Heart left ventricle (tissue), 16 donors: ENCODE results near the gene CDON. TPM values are rescaled to one million over a fixed set of nuclear protein-coding genes. Genes with fewer than 3 reads are reported as not detected.

Source experiments
- ATAC-seq, 4 donors: fragments of 200-7000 bp; cut with Tn5 transposase; one replicate each; pipeline ENCODE4 v1.9.1; 2020 to 2022; ENCODE audit warnings: moderate library complexity in 4 of 4, mild to moderate bottlenecking in 3 of 4, moderate number of reproducible peaks in 1 of 4
- DNase-seq, 5 donors: peaks; one replicate each; pipeline ENCODE4 v3.0.0-alpha.2; 2020
- H3K27ac ChIP-seq, 12 donors: fragments of 200-600 bp; sonication (generic) in 4 of 12; one replicate each; pipeline versions ENCODE4 v1.5.0 to v1.8.0; 2016 to 2022; ENCODE audit warnings: mild to moderate bottlenecking in 2 of 12
- H3K27me3 ChIP-seq, 9 donors: fragments of 200-600 bp; sonication (generic) in 2 of 9; one replicate each; pipeline versions ENCODE4 v1.5.1 to v1.8.0; 2016 to 2022; ENCODE audit warnings: mild to moderate bottlenecking in 3 of 9
- H3K36me3 ChIP-seq, 9 donors: fragments of 200-600 bp; sonication (generic) in 2 of 9; one replicate each; pipeline versions ENCODE4 v1.5.0 to v1.8.0; 2018 to 2022; ENCODE audit warnings: mild to moderate bottlenecking in 2 of 9
- H3K4me1 ChIP-seq, 12 donors: fragments of 200-600 bp; sonication (generic) in 4 of 12; one replicate each; pipeline versions ENCODE4 v1.5.0 to v1.8.0; 2016 to 2022; ENCODE audit warnings: mild to moderate bottlenecking in 3 of 12
- H3K4me3 ChIP-seq, 12 donors: fragments of 200-600 bp; sonication (generic) in 4 of 12; one replicate each; pipeline versions ENCODE4 v1.5.0 to v1.8.0; 2017 to 2022; ENCODE audit warnings: mild to moderate bottlenecking in 9 of 12, moderate library complexity in 4 of 12
- H3K9me3 ChIP-seq, 12 donors: fragments of 200-600 bp; sonication (generic) in 4 of 12; one replicate each; pipeline versions ENCODE4 v1.5.0 to v1.8.0; 2016 to 2022; ENCODE audit warnings: mild to moderate bottlenecking in 1 of 12
- POLR2A ChIP-seq, 2 donors: fragments of 450-650 bp; IDR thresholded peaks; one replicate each; pipeline ENCODE4 v1.6.1; 2017; ENCODE audit warnings: antibody characterized with exemption in 2 of 2, mild to moderate bottlenecking in 2 of 2, moderate library complexity in 2 of 2
- WGBS, 4 donors: extraction: QIAGEN DNeasy Blood & Tissue Kit in 2 of 4; methylation state at CpG; one replicate each; pipeline versions ENCODE4 v1.1.5 to v1.1.7; 2013 to 2018; 5-methylcytosine and 5-hydroxymethylcytosine counted together
- intact Hi-C, 10 donors: fragments of 100-400 bp; cut with DNase I; formaldehyde crosslinking; loops; one replicate each; pipeline versions ENCODE4 v1.11.1 to v1.14.2; 2022
- polyA plus RNA-seq, 2 donors: library from polyadenylated mRNA; stranded (reverse); fragments of 200-250 nt; gene quantifications; one replicate each; pipeline ENCODE4 v1.2.3, GENCODE V29; 2013
- total RNA-seq, 9 donors: library from RNA; depleted of rRNA in 2 of 9; stranded (reverse); fragments of >200 nt in 2 of 9; fragmentation: NEBNext Ultra II Directional in 3 of 9; extraction: Animal tissue kit (Norgen Biotek cat#: 25700) in 3 of 9; gene quantifications; one replicate each; pipeline versions ENCODE4 v1.1.0 to v1.2.4, GENCODE V29; 2016 to 2023
- TF ChIP-seq, protein P1 (sequence below), 12 donors: fragments of 200-600 bp; sonication (generic) in 4 of 12; IDR thresholded peaks; one replicate each; pipeline versions ENCODE4 v1.5.0 to v1.8.0; 2018 to 2022; ENCODE audit warnings: antibody characterized with exemption in 12 of 12, mild to moderate bottlenecking in 5 of 12
- donor health status: ischemic (EF 13 %, LVEDD 7.1; RV severe dilation, severe dysfunction).
- donor health status: healthy with polysubstance abuse.
- donor health status: DM: no; HTN: yes; CAD: no.
- donor health status: DM: no; HTN: no; CAD: no.
- donor health status: ischemic (EF 25% LVEDD 6.9; RV normal size, moderate dysfunction).
- donor health status: ischemic (EF 25% LVEDD 5.7; RV mildly dilated, moderate dysfunction).
- donor health status: healthy.
- donor health status: DM: yes; HTN: yes; CAD: no.
- donor health status: ischemic (EF 35%, LVEDD 5.7; RV mildly dilated, moderate dysfunction).
- donor health status: nonischemic (EF 11% LVEDD 7.7; RV severe dilation, severe dysfunction).
- donor health status: DM: yes; HTN: yes; CAD: no.
- donor health status: PGD.
- donor health status: ischemic (EF 29% LVEDD 5.4; RV normal size, mild dysfunction).
- donor health status: nonischemic (EF 23%, LVEDD 6.1; RV moderate dilation, normal function).

CDON gene
- total and polyA plus RNA-seq, 11 donors = 1.2 to 51.5 (median 7.3) TPM

- 88 to 95% (median 93%) methylated on average over 3 of the region's 3 CpGs for WGBS, 4 donors
Measured at GRCh38 chr11:125977333-125977732, 85.3 kb downstream of the CDON start.

DNA sequence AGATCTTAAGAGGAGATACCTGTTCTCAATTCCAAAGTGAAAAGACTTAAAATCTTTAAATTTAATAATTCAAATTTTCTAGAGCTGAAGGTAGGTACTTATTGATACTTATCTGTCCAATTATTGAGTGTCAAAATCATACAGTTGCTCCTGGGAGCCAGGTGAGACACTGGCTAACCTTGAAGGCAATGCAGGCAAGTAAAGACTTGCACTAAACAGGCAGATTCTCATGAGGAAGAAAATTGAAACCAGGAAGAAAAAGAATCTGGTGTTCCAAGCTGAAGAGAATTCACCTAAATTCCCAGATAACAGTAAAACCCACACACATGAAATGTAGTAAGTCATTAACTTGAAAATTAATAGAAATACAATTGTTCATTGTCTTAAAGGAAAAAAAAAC, 86.5 kb downstream of the CDON start:
- no peak for DNase-seq
- no peak for TF ChIP-seq POLR2A (IDR thresholded peaks at IDR 0.05)
- TF ChIP-seq, protein P1, sequence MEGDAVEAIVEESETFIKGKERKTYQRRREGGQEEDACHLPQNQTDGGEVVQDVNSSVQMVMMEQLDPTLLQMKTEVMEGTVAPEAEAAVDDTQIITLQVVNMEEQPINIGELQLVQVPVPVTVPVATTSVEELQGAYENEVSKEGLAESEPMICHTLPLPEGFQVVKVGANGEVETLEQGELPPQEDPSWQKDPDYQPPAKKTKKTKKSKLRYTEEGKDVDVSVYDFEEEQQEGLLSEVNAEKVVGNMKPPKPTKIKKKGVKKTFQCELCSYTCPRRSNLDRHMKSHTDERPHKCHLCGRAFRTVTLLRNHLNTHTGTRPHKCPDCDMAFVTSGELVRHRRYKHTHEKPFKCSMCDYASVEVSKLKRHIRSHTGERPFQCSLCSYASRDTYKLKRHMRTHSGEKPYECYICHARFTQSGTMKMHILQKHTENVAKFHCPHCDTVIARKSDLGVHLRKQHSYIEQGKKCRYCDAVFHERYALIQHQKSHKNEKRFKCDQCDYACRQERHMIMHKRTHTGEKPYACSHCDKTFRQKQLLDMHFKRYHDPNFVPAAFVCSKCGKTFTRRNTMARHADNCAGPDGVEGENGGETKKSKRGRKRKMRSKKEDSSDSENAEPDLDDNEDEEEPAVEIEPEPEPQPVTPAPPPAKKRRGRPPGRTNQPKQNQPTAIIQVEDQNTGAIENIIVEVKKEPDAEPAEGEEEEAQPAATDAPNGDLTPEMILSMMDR (IDR thresholded peaks at IDR 0.05) = no peak
- Histone ChIP-seq H3K4me1 (peaks cover 0 to 3% (median 0%) of the 10 kb centered on the region in 12 donors), H3K27ac (no peak overlapping the region), H3K36me3 (peaks cover 0 to 8% (median 0%) of the 10 kb centered on the region in 9 donors), H3K4me3 (no peak overlapping the region), H3K9me3 (no peaks in the 10 kb centered on the region), H3K27me3 (no peaks in the 10 kb centered on the region)
- intact Hi-C loops = no loop called here
- ATAC-seq = no peak

More at GRCh38 chr11:125977333-125977732, 85.3 kb downstream of the CDON start:
- H3K36me3 ChIP-seq = peaks cover 0 to 8% (median 0%) of the 10 kb centered on the region in 9 donors
- H3K9me3 ChIP-seq = no peaks in the 10 kb centered on the region
- no peaks in the 10 kb centered on the region for H3K27me3 ChIP-seq
- ATAC-seq = no peak
- DNase-seq = no peak
- no peak overlapping the region for H3K4me3 ChIP-seq
- TF ChIP-seq, protein P1 (IDR thresholded peaks at IDR 0.05) = no peak
- no peak for TF ChIP-seq POLR2A (IDR thresholded peaks at IDR 0.05)
- peaks cover 0 to 3% (median 0%) of the 10 kb centered on the region in 12 donors for H3K4me1 ChIP-seq
- intact Hi-C loops = no loop called here
- H3K27ac ChIP-seq = no peak overlapping the region

- H3K27me3 ChIP-seq = no peaks in the 10 kb centered on the region
- WGBS, 4 donors = 94 to 98% (median 96%) methylated on average over 6 of the region's 6 CpGs
- intact Hi-C loops = no loop called here
- H3K4me3 ChIP-seq = no peak overlapping the region
- peaks cover 0 to 4% (median 0%) of the 10 kb centered on the region in 9 donors for H3K36me3 ChIP-seq
- DNase-seq = no peak
- ATAC-seq = no peak
- peaks cover 0 to 3% (median 0%) of the 10 kb centered on the region in 12 donors for H3K4me1 ChIP-seq
- no peaks in the 10 kb centered on the region for H3K9me3 ChIP-seq
- TF ChIP-seq, protein P1 (IDR thresholded peaks at IDR 0.05) = no peak
- no peak for TF ChIP-seq POLR2A (IDR thresholded peaks at IDR 0.05)
- H3K27ac ChIP-seq = no peak overlapping the region
Measured at GRCh38 chr11:125975634-125976033, 87.0 kb downstream of the CDON start.

- DNase-seq (no peak), ATAC-seq (no peak)
- Histone ChIP-seq H3K27ac (no peak overlapping the region), H3K4me3 (no peak overlapping the region), H3K4me1 (peaks cover 0 to 3% (median 0%) of the 10 kb centered on the region in 12 donors), H3K36me3 (no peaks in the 10 kb centered on the region), H3K27me3 (no peaks in the 10 kb centered on the region), H3K9me3 (no peaks in the 10 kb centered on the region)
- TF ChIP-seq, protein P1 (IDR thresholded peaks at IDR 0.05) = no peak
- intact Hi-C loops = no loop called here
Measured at GRCh38 chr11:125974284-125974683, 88.4 kb downstream of the CDON start.
